GM21528 (cell line): ENCODE data around the gene GCC2.
"Not testable (repeated sequence)": the region's sequence is repeated elsewhere in the genome, so short reads cannot be mapped to it uniquely, and the experiment has no call there.

Experiments used
- ATAC-seq: cut with Tn5 transposase; IDR thresholded peaks from one replicate; pipeline ENCODE4 v1.9.1; 2021; ENCODE audit warnings: mild to moderate bottlenecking, moderate library complexity; ENCODE audit not compliant: unreplicated experiment, low FRiP score

GCC2 gene

GRCh38 chr2:108496167-108496566, 47.2 kb downstream of the GCC2 start:
- not testable (repeated sequence) for ATAC-seq

GRCh38 chr2:108507620-108508019, 58.6 kb downstream of the GCC2 start:
- not testable (repeated sequence) for ATAC-seq

- ATAC-seq, result not testable (repeated sequence)
Observed at GRCh38 chr2:108512431-108512830, 63.4 kb downstream of the GCC2 start.

- ATAC-seq, result not testable (repeated sequence)
Observed at GRCh38 chr2:108514478-108514877, 65.5 kb downstream of the GCC2 start.

GRCh38 chr2:108524688-108525087, 75.7 kb downstream of the GCC2 start:
- not testable (repeated sequence) for ATAC-seq

- not testable (repeated sequence) for ATAC-seq
Observed at GRCh38 chr2:108525258-108525657, 76.3 kb downstream of the GCC2 start.

- no peak for ATAC-seq
Observed at GRCh38 chr2:108531674-108532055, 82.7 kb downstream of the GCC2 start.

- peak; percentile 89 for ATAC-seq
Observed at GRCh38 chr2:108533832-108534583, 85.0 kb downstream of the GCC2 start, which contains the start of gene LIMS1. LIMS1 (plus strand) TSS chr2:108534470; CDS start chr2:108534563, 93 bp downstream.

GRCh38 chr2:108534584-108535356, 85.8 kb downstream of the GCC2 start:
- peak; percentile 44 for ATAC-seq

- no peak for ATAC-seq
Observed at GRCh38 chr2:108535357-108535631, 86.3 kb downstream of the GCC2 start.

- no peak for ATAC-seq
Observed at GRCh38 chr2:108536133-108536780, 87.3 kb downstream of the GCC2 start.

- no peak for ATAC-seq
Observed at GRCh38 chr2:108536911-108537310, 87.9 kb downstream of the GCC2 start.

- ATAC-seq, result no peak
Observed at GRCh38 chr2:108538000-108538625, 89.1 kb downstream of the GCC2 start.

GRCh38 chr2:108541451-108541850, 92.4 kb downstream of the GCC2 start:
- no peak for ATAC-seq

- ATAC-seq, result no peak
Observed at GRCh38 chr2:108542071-108542470, 93.1 kb downstream of the GCC2 start.

GRCh38 chr2:108547606-108548005, 98.6 kb downstream of the GCC2 start:
- no peak for ATAC-seq

- no peak for ATAC-seq
Observed at GRCh38 chr2:108548208-108549003, 99.4 kb downstream of the GCC2 start.

- ATAC-seq, result no peak
Observed at GRCh38 chr2:108552566-108552965, 103.6 kb downstream of the GCC2 start.

GRCh38 chr2:108553209-108553919, 104.4 kb downstream of the GCC2 start:
- no peak for ATAC-seq

GRCh38 chr2:108554528-108554927, 105.5 kb downstream of the GCC2 start:
- no peak for ATAC-seq
